LNCaP clone FGC (cell line): ENCODE measurements around the gene ZNF646.

Source experiments
- DNase-seq: peaks from one replicate; pipeline ENCODE4 v3.0.0-alpha.2; 2011; ENCODE audit warnings: low read depth
- H3K4me3 ChIP-seq: 2 replicates; pipeline ENCODE4 v1.5.1; 2011; ENCODE audit warnings: mild to moderate bottlenecking, low read depth, low read length, control low read depth
- CTCF ChIP-seq: IDR thresholded peaks from 2 replicates; pipeline ENCODE4 v1.5.1; 2012; ENCODE audit warnings: mild to moderate bottlenecking; ENCODE audit not compliant: control insufficient read depth, insufficient read depth; ENCODE audit errors: extremely low read depth

The ZNF646 gene

GRCh38 chr16:31033709-31034492 lies 40.3 kb upstream of the ZNF646 start:
- DNase-seq, result peak; percentile 33
- no peak for TF ChIP-seq CTCF
- H3K4me3 ChIP-seq, result peak overlapping the region; percentile 90

- TF ChIP-seq CTCF, result no peak
- no peak for DNase-seq
- no peak overlapping the region for H3K4me3 ChIP-seq
These were observed 37.5 kb upstream of the ZNF646 start for GRCh38 chr16:31036691-31037090.

GRCh38 chr16:31038993-31039392 lies 35.2 kb upstream of the ZNF646 start:
- DNase-seq, result no peak
- no peak for TF ChIP-seq CTCF
- no peak overlapping the region for H3K4me3 ChIP-seq

GRCh38 chr16:31042866-31043265 lies 31.4 kb upstream of the ZNF646 start:
- DNase-seq, result no peak
- no peak for TF ChIP-seq CTCF
- no peak overlapping the region for H3K4me3 ChIP-seq

GRCh38 chr16:31043352-31043751 lies 30.9 kb upstream of the ZNF646 start:
- no peak for TF ChIP-seq CTCF
- no peak overlapping the region for H3K4me3 ChIP-seq
- DNase-seq, result no peak

GRCh38 chr16:31043898-31044481 lies 30.2 kb upstream of the ZNF646 start:
- H3K4me3 ChIP-seq, result no peak overlapping the region
- no peak for DNase-seq
- TF ChIP-seq CTCF, result no peak

- no peak overlapping the region for H3K4me3 ChIP-seq
- no peak for DNase-seq
- TF ChIP-seq CTCF, result no peak
These were observed 23.8 kb upstream of the ZNF646 start for GRCh38 chr16:31050280-31051030.
